BLaER1 treated with 17β-estradiol and CSF1 and Interleukin-3, amounts not matched to agents 10 nM and 100 nM (cell line): ENCODE data around the gene BTBD1.
A peak's percentile ranks its signal among the peaks of the same experiment; 100 is the strongest.
"Not testable (repeated sequence)": the region's sequence is repeated elsewhere in the genome, so short reads cannot be mapped to it uniquely, and the experiment has no call there.

Source experiments
- H3K27ac ChIP-seq, 11 experiments: shearing (Covaris generic); formaldehyde crosslinking; 2 replicates each; pipeline ENCODE4 v1.8.1; 2022
- H3K27me3 ChIP-seq, 11 experiments: shearing (Covaris generic); formaldehyde crosslinking; 2 replicates each; pipeline ENCODE4 v1.8.1; 2022
- H3K36me3 ChIP-seq, 11 experiments: shearing (Covaris generic); formaldehyde crosslinking; 2 replicates each; pipeline ENCODE4 v1.8.1; 2022
- H3K4me1 ChIP-seq, 10 experiments: shearing (Covaris generic); formaldehyde crosslinking; 2 replicates each; pipeline ENCODE4 v1.8.1; 2022
- H3K4me2 ChIP-seq, 11 experiments: shearing (Covaris generic); formaldehyde crosslinking; 2 replicates each; pipeline ENCODE4 v1.8.1; 2022
- H3K4me3 ChIP-seq, 10 experiments: shearing (Covaris generic); formaldehyde crosslinking; 2 replicates each; pipeline ENCODE4 v1.8.1; 2022
- H3K9ac ChIP-seq, 11 experiments: shearing (Covaris generic); formaldehyde crosslinking; 2 replicates each; pipeline ENCODE4 v1.8.1; 2022
- H3K9me3 ChIP-seq, 11 experiments: shearing (Covaris generic); formaldehyde crosslinking; replicated peaks in 1 of 11; 2 replicates each; pipeline ENCODE4 v1.8.1; 2022
- H4K20me1 ChIP-seq, 11 experiments: shearing (Covaris generic); formaldehyde crosslinking; 2 replicates each; pipeline ENCODE4 v1.8.1; 2022
- Cebpa-rat ChIP-seq, 11 experiments: shearing (Covaris generic); IDR thresholded peaks; 2 replicates each; pipeline ENCODE4 v1.8.1; 2022

BTBD1 gene

GRCh38 chr15:83057696-83058376 lies 9.2 kb downstream of the BTBD1 start:
- H3K4me2 ChIP-seq, result peak overlapping the region in 1 of 11 experiments; percentile 29; a peak in 2 of 22 replicates
- peaks cover 66 to 95% (median 83%) of the 10 kb centered on the region in 11 experiments for H4K20me1 ChIP-seq

DNA sequence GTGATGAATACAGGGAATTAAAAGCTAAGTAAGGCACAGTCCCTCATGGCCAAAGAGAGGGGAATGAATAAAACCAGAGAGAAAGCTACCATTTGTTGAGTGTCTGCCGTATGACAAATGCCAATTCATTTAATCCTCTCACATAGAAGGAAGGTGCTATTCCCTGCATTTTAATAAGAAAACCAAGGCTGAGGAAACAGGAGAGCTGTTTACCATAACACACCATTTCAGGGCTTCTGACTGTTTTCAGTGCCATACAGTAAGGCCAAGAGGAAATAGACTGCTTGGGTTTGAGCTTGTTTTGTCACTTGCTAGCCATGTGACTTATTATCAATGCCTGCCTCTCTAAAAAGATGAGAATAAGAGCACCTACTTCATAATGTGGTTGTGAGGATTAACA lies 10.1 kb downstream of the BTBD1 start:
- Histone ChIP-seq H3K27me3 (no peaks in the 10 kb centered on the region), H3K9me3 (no peaks in the 10 kb centered on the region), H4K20me1 (peaks cover 60 to 94% (median 78%) of the 10 kb centered on the region in 11 experiments), H3K4me2 (peak overlapping the region in 2 of 11 experiments; percentile 17 to 29; a peak in 2 of 22 replicates), H3K9ac (no peak overlapping the region), H3K4me3 (no peak overlapping the region), H3K4me1 (peaks cover 0 to 43% (median 2%) of the 10 kb centered on the region in 10 experiments; a peak in 8 of 20 replicates), H3K36me3 (peaks cover 48 to 99% (median 90%) of the 10 kb centered on the region in 11 experiments), H3K27ac (no peak overlapping the region)
- TF ChIP-seq Cebpa-rat (IDR thresholded peaks at IDR 0.05), result no peak

More at GRCh38 chr15:83057696-83058376, 9.2 kb downstream of the BTBD1 start:
- no peaks in the 10 kb centered on the region for H3K27me3 ChIP-seq
- no peak overlapping the region for H3K4me3 ChIP-seq
- TF ChIP-seq Cebpa-rat (IDR thresholded peaks at IDR 0.05), result no peak
- H3K36me3 ChIP-seq, result peaks cover 44 to 99% (median 87%) of the 10 kb centered on the region in 11 experiments
- H3K9ac ChIP-seq, result no peak overlapping the region
- no peaks in the 10 kb centered on the region for H3K9me3 ChIP-seq
- no peak overlapping the region for H3K27ac ChIP-seq
- H3K4me1 ChIP-seq, result peaks cover 4 to 48% (median 11%) of the 10 kb centered on the region in 10 experiments

DNA sequence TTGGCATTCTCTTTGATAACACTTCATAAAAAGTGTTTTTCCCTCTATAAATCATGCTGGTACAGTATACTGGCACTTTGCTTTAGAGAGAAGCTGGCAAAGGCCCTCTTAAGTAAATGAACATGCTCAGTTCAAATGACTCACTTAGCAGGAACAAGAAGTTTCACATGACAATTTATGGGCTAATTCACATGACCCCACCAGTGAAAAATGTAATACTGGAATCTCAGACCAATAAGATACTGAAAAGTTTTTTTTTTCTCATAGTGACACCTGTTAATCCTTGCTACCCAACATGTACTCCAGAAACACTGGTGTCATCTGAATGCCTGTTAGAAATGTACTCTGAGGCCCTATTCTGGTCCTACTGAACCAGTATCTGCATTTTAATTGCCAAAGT lies 13.9 kb downstream of the BTBD1 start:
- no peaks in the 10 kb centered on the region for H3K9me3 ChIP-seq
- no peak for TF ChIP-seq Cebpa-rat (IDR thresholded peaks at IDR 0.05)
- no peaks in the 10 kb centered on the region for H3K27me3 ChIP-seq
- peak overlapping the region in 2 of 11 experiments; percentile 4 to 42; a peak in 2 of 22 replicates for H3K4me2 ChIP-seq
- peaks cover 0 to 30% (median 0%) of the 10 kb centered on the region in 10 experiments; a peak in 4 of 20 replicates for H3K4me1 ChIP-seq
- peaks cover 30 to 89% (median 66%) of the 10 kb centered on the region in 11 experiments; a peak in 21 of 22 replicates for H4K20me1 ChIP-seq
- H3K9ac ChIP-seq, result peak overlapping the region in 1 of 11 experiments; percentile 61; a peak in 1 of 22 replicates
- 0 out of 22 replicates have a peak overlapping the region, but pooled peaks of 1 of the 11 experiments have one; percentile 2 for H3K27ac ChIP-seq
- H3K36me3 ChIP-seq, result peaks cover 69 to 97% (median 92%) of the 10 kb centered on the region in 11 experiments
- no peak overlapping the region for H3K4me3 ChIP-seq

DNA sequence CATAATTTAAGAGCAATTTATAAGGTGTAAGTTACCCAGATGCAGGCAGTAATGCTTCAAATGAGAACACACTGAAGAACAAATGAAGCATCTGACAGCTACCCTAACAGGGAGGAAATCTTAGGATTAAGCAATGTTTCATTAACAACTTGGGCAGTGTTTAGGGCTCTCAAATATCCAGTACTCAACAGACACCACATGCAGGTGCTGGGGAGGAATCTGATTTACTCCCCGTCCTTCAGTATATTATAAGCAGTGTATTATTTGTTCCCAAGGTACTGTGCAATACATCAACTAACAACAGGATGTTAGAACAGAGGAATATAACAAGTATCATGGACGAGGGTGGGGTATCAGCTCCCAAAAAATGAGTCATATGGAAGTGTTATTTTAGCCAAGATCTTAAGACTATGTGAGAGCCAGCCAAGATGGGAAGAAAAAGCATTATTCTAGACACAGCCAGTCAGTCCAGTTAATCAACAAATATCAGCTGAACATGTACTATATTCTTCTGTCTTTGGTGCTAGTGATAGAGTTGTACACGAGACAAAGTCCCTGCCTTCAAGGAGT lies 20.4 kb downstream of the BTBD1 start:
- no peaks in the 10 kb centered on the region for H3K9me3 ChIP-seq
- H3K27ac ChIP-seq, result no peak overlapping the region
- no peak for TF ChIP-seq Cebpa-rat (IDR thresholded peaks at IDR 0.05)
- no peak overlapping the region for H3K4me2 ChIP-seq
- no peaks in the 10 kb centered on the region for H3K27me3 ChIP-seq
- no peak overlapping the region for H3K4me3 ChIP-seq
- H3K36me3 ChIP-seq, result peaks cover 85 to 94% (median 89%) of the 10 kb centered on the region in 11 experiments
- H4K20me1 ChIP-seq, result peaks cover 31 to 90% (median 73%) of the 10 kb centered on the region in 11 experiments; a peak in 21 of 22 replicates
- H3K9ac ChIP-seq, result no peak overlapping the region
- H3K4me1 ChIP-seq, result no peaks in the 10 kb centered on the region

DNA sequence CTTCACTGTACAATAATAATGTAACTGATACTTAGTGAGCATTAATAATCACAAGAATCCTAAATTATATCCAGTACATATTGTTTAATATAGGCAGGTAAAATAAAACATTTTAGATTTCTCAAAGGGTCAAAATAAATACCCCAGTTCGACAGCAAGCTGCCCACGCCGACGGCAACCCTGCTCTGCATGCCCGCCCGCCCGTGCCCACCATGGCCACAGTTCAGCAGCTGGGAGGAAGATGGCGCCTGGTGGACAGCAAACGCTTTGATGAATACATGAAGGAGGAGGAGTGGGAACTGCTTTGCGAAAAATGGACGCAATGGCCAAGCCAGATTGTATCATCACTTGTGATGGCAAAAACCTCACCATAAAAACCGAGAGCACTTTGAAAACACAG lies 22.9 kb downstream of the BTBD1 start:
- no peak for TF ChIP-seq Cebpa-rat (IDR thresholded peaks at IDR 0.05)
- H3K9ac ChIP-seq, result no peak overlapping the region
- peaks cover 0 to 19% (median 13%) of the 10 kb centered on the region in 11 experiments; a peak in 17 of 22 replicates for H3K9me3 ChIP-seq
- peaks cover 90 to 98% (median 96%) of the 10 kb centered on the region in 11 experiments for H3K36me3 ChIP-seq
- H3K4me2 ChIP-seq, result no peak overlapping the region
- H3K27ac ChIP-seq, result no peak overlapping the region
- H3K4me1 ChIP-seq, result no peaks in the 10 kb centered on the region
- H3K27me3 ChIP-seq, result no peaks in the 10 kb centered on the region
- no peak overlapping the region for H3K4me3 ChIP-seq
- H4K20me1 ChIP-seq, result peaks cover 34 to 92% (median 67%) of the 10 kb centered on the region in 11 experiments; a peak in 21 of 22 replicates

GRCh38 chr15:83039206-83039605 lies 27.8 kb downstream of the BTBD1 start:
- Histone ChIP-seq H3K27me3 (no peaks in the 10 kb centered on the region), H3K27ac (no peak overlapping the region), H3K4me1 (no peaks in the 10 kb centered on the region), H3K36me3 (peaks cover 81 to 96% (median 88%) of the 10 kb centered on the region in 11 experiments), H3K4me2 (no peak overlapping the region), H3K4me3 (no peak overlapping the region), H3K9ac (no peak overlapping the region), H3K9me3 (peaks cover 7 to 44% (median 40%) of the 10 kb centered on the region in 11 experiments; a peak in 20 of 22 replicates), H4K20me1 (peaks cover 41 to 93% (median 70%) of the 10 kb centered on the region in 11 experiments)
- no peak for TF ChIP-seq Cebpa-rat (IDR thresholded peaks at IDR 0.05)

GRCh38 chr15:83036253-83036652 lies 30.8 kb downstream of the BTBD1 start:
- Histone ChIP-seq H3K9ac (no peak overlapping the region), H3K9me3 (peaks cover 17 to 67% (median 59%) of the 10 kb centered on the region in 11 experiments; a peak in 21 of 22 replicates), H3K36me3 (peaks cover 86 to 100% (median 92%) of the 10 kb centered on the region in 11 experiments), H3K27ac (no peak overlapping the region), H3K4me1 (no peaks in the 10 kb centered on the region), H3K4me2 (no peak overlapping the region), H4K20me1 (peaks cover 30 to 98% (median 75%) of the 10 kb centered on the region in 11 experiments), H3K27me3 (no peaks in the 10 kb centered on the region), H3K4me3 (no peak overlapping the region)
- TF ChIP-seq Cebpa-rat (IDR thresholded peaks at IDR 0.05), result no peak

DNA sequence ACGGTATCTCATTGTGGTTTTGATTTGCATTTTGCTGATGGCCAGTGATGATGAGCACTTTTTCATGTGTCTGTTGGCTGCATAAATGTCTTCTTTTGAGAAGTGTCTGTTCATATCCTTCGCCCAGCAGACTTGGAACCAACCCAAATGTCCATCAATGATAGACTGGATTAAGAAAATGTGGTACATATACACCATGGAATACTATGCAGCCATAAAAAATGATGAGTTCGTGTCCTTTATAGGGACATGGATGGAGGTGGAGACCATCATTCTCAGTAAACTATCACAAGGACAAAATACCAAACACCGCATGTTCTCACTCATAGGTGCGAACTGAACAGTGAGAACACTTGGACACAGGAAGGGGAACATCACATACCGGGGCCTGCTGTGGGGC lies 35.8 kb downstream of the BTBD1 start:
- H3K27me3 ChIP-seq, H3K4me3 ChIP-seq, H3K27ac ChIP-seq, H3K4me1 ChIP-seq, H3K4me2 ChIP-seq, H3K9ac ChIP-seq: not testable (repeated sequence)
- H3K9me3 ChIP-seq, result peaks cover 11 to 27% (median 21%) of the 10 kb centered on the region in 11 experiments; a peak in 21 of 22 replicates
- H4K20me1 ChIP-seq, result peaks cover 20 to 84% (median 57%) of the 10 kb centered on the region in 11 experiments; a peak in 21 of 22 replicates
- peaks cover 83 to 100% (median 90%) of the 10 kb centered on the region in 11 experiments for H3K36me3 ChIP-seq

DNA sequence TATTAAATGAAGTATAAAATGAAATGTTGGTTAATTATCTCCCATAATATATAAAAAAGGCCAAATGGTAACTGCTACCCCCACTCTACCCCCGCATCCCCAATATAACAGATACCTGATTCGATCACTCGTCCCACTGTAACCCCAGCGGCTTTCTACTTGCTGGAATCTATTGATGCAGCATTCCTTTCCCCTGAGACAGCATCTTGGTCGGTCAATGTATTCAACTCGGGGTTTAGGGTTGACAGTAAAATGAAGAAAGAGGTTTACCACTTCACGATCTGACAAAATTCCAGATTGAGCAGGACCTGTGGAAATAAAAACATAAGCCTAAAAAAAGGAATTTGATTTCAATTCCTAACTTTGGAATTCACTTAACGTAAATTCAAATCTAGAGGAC lies 37.0 kb downstream of the BTBD1 start:
- TF ChIP-seq Cebpa-rat (IDR thresholded peaks at IDR 0.05), result no peak

More for the DNA sequence above, 37.0 kb downstream of the BTBD1 start:
- no peak overlapping the region for H3K9ac ChIP-seq
- no peaks in the 10 kb centered on the region for H3K4me1 ChIP-seq
- H3K27ac ChIP-seq, result no peak overlapping the region
- H3K4me2 ChIP-seq, result no peak overlapping the region
- peaks cover 11 to 25% (median 19%) of the 10 kb centered on the region in 11 experiments; a peak in 20 of 22 replicates for H3K9me3 ChIP-seq
- no peak overlapping the region for H3K4me3 ChIP-seq
- H4K20me1 ChIP-seq, result peaks cover 12 to 75% (median 52%) of the 10 kb centered on the region in 11 experiments; a peak in 20 of 22 replicates
- peaks cover 87 to 97% (median 93%) of the 10 kb centered on the region in 11 experiments for H3K36me3 ChIP-seq
- no peaks in the 10 kb centered on the region for H3K27me3 ChIP-seq
